Endodermal cell (in vitro differentiated cells): ENCODE results near the gene PAQR9. TPM values are rescaled to one million over a fixed set of nuclear protein-coding genes. Genes with fewer than 3 reads are reported as not detected.

ENCODE experiments used
- DNase-seq: peaks from one replicate; pipeline ENCODE4 v3.0.0-alpha.2; 2017
- H3K27ac ChIP-seq: 2 replicates; pipeline ENCODE4 v1.5.1; 2013; ENCODE audit warnings: mild to moderate bottlenecking, low read depth, low read length, moderate library complexity
- H3K27me3 ChIP-seq: 2 replicates; pipeline ENCODE4 v1.6.1; 2013; ENCODE audit warnings: mild to moderate bottlenecking, low read length, moderate library complexity; ENCODE audit not compliant: insufficient read depth, control insufficient read depth, poor library complexity, severe bottlenecking
- H3K36me3 ChIP-seq: 2 replicates; pipeline ENCODE4 v1.7.0; 2013; ENCODE audit warnings: mild to moderate bottlenecking, low read length, moderate library complexity; ENCODE audit not compliant: control insufficient read depth, insufficient read depth
- H3K4me1 ChIP-seq: one replicate; pipeline ENCODE4 v1.7.0; 2013; ENCODE audit warnings: low read length; ENCODE audit not compliant: control insufficient read depth, insufficient read depth
- H3K4me3 ChIP-seq: 2 replicates; pipeline ENCODE4 v1.5.1; 2013; ENCODE audit warnings: mild to moderate bottlenecking, low read length, moderate library complexity
- H3K9ac ChIP-seq: 2 replicates; pipeline ENCODE4 v1.6.1; 2013; ENCODE audit warnings: mild to moderate bottlenecking, low read length, moderate library complexity; ENCODE audit not compliant: poor library complexity, severe bottlenecking; ENCODE audit errors: extremely low read depth
- H3K9me3 ChIP-seq: 2 replicates; pipeline ENCODE4 v1.6.1; 2013; ENCODE audit warnings: mild to moderate bottlenecking, low read length, moderate library complexity; ENCODE audit not compliant: control insufficient read depth
- H3K27ac Mint-ChIP-seq: 2 replicates; pipeline ENCODE4 v1.8.0; 2020; ENCODE audit warnings: mixed read lengths
- H3K27me3 Mint-ChIP-seq: 2 replicates; pipeline ENCODE4 v1.8.0; 2021; ENCODE audit warnings: mild to moderate bottlenecking, mixed read lengths; ENCODE audit not compliant: insufficient read depth
- H3K36me3 Mint-ChIP-seq: 2 replicates; pipeline ENCODE4 v1.8.0; 2020; ENCODE audit warnings: low read depth, mixed read lengths
- H3K4me1 Mint-ChIP-seq: 2 replicates; pipeline ENCODE4 v1.8.0; 2020; ENCODE audit warnings: mixed read lengths
- H3K4me3 Mint-ChIP-seq: 2 replicates; pipeline ENCODE4 v1.8.0; 2020; ENCODE audit warnings: mild to moderate bottlenecking, moderate library complexity, mixed read lengths
- H3K9me3 Mint-ChIP-seq: 2 replicates; pipeline ENCODE4 v1.8.0; 2020; ENCODE audit warnings: mild to moderate bottlenecking, mixed read lengths
- WGBS, 2 experiments: methylation state at CpG; one replicate each; pipeline versions ENCODE4 v1.1.5 to v1.1.7; 2013; ENCODE audit warnings: missing lambda C conversion rate in 2 of 2, mixed read lengths in 1 of 2; ENCODE audit not compliant: insufficient coverage in 1 of 2, insufficient read length in 1 of 2; 5-methylcytosine and 5-hydroxymethylcytosine counted together
- total RNA-seq, 2 donors: library from RNA; stranded (reverse); fragmentation: NEBNext Ultra II Directional in 1 of 2; extraction: Animal tissue kit (Norgen Biotek cat#: 25700) in 1 of 2; gene quantifications; 2 replicates in 1 of 2; 3 replicates in 1 of 2; pipeline ENCODE4 v1.2.1, GENCODE V29; 2021
- TF ChIP-seq, protein P1 (sequence below): fragments of 200-600 bp; sonication (generic); conservative IDR thresholded peaks from 2 replicates; pipeline ENCODE4 v1.5.0; 2021; ENCODE audit warnings: antibody characterized with exemption, mild to moderate bottlenecking

Gene PAQR9
- total RNA-seq, 2 donors from 2014 or later: 4.2 to 11.1 TPM

DNA sequence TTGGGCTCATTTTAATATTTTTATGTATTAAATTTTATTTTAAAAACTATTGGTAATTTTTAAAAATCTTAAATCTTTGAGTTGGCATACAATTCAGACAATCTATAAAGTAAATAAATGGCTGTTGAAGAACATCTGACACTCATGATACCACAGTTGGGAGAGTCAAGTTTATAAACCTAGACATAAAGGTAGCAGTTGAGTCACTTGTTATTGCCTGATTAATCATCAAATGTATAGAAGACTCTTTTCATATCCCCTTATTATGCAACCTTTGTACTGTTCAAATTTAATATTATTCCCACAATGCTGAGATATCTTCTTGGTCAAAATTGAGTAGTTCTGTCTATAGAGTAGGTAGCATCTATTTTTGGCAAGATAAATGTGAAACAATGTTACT, 19.6 kb downstream of the PAQR9 start:
- no peak overlapping the region for H3K4me3 ChIP-seq
- H3K27ac ChIP-seq: no peak overlapping the region
- peaks cover 11% of the 10 kb centered on the region for H3K27me3 ChIP-seq
- peaks cover 10% of the 10 kb centered on the region for H3K4me1 ChIP-seq
- H3K9ac ChIP-seq: no peak overlapping the region
- Mint-ChIP-seq H3K4me1 (peaks cover 32% of the 10 kb centered on the region), H3K36me3 (no peaks in the 10 kb centered on the region), H3K27ac (no peak overlapping the region), H3K27me3 (peaks cover 72% of the 10 kb centered on the region), H3K9me3 (peaks cover 11% of the 10 kb centered on the region), H3K4me3 (no peak overlapping the region)
- no peaks in the 10 kb centered on the region for H3K36me3 ChIP-seq
- H3K9me3 ChIP-seq: peaks cover 5% of the 10 kb centered on the region
- no peak for DNase-seq
- TF ChIP-seq, protein P1, sequence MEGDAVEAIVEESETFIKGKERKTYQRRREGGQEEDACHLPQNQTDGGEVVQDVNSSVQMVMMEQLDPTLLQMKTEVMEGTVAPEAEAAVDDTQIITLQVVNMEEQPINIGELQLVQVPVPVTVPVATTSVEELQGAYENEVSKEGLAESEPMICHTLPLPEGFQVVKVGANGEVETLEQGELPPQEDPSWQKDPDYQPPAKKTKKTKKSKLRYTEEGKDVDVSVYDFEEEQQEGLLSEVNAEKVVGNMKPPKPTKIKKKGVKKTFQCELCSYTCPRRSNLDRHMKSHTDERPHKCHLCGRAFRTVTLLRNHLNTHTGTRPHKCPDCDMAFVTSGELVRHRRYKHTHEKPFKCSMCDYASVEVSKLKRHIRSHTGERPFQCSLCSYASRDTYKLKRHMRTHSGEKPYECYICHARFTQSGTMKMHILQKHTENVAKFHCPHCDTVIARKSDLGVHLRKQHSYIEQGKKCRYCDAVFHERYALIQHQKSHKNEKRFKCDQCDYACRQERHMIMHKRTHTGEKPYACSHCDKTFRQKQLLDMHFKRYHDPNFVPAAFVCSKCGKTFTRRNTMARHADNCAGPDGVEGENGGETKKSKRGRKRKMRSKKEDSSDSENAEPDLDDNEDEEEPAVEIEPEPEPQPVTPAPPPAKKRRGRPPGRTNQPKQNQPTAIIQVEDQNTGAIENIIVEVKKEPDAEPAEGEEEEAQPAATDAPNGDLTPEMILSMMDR: no peak

- DNase-seq: no peak
- no peak overlapping the region for H3K9ac ChIP-seq
- H3K36me3 ChIP-seq: no peaks in the 10 kb centered on the region
- H3K4me3 ChIP-seq: no peak overlapping the region
- TF ChIP-seq, protein P1: no peak
- H3K36me3 Mint-ChIP-seq: no peaks in the 10 kb centered on the region
- 93 to 100% methylated on average over 1 of the region's 1 CpG for WGBS, 2 experiments
- peaks cover 11% of the 10 kb centered on the region for H3K9me3 Mint-ChIP-seq
- H3K4me3 Mint-ChIP-seq: no peak overlapping the region
- peaks cover 5% of the 10 kb centered on the region for H3K9me3 ChIP-seq
- peaks cover 67% of the 10 kb centered on the region for H3K27me3 Mint-ChIP-seq
- no peak overlapping the region for H3K27ac Mint-ChIP-seq
- H3K27ac ChIP-seq: no peak overlapping the region
- peaks cover 12% of the 10 kb centered on the region for H3K4me1 ChIP-seq
- peaks cover 35% of the 10 kb centered on the region for H3K4me1 Mint-ChIP-seq
- peaks cover 11% of the 10 kb centered on the region for H3K27me3 ChIP-seq
Observed at GRCh38 chr3:142943349-142943748, 20.1 kb downstream of the PAQR9 start.

DNA sequence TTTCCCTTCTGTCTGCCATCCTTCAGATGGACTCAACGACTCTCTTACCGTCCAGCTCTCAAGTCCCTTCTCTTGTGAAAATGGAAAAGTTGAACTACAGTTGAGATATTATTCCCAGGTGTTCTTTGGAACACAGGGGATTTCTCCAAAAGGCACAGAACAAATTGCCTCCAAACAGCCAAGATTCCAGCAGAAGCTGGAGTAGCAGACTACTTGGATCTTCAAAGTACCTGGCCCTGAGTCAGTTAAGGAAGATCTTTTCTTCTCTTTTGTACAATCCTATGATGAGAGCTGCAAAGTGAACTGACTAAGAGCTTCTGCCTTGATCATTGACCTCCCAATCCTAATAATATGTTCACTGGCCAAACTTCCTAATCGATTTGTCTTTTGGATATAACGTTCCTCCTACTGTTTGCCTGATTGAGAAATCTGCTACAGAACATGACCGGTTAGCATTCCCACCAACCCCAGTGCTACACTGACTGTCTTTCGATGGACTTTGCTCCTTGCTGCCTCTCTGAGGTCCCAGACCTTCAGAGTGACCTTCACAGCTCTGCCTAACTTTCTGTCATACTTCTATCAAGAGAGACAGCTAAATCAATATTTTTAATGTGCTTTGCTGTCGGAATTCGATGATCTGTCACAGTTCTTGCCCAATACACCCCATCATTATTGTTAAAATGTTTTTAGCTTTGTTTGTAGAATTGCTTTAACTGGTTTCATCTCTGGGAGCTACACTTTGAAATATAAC, 21.9 kb downstream of the PAQR9 start:
- peaks cover 11% of the 10 kb centered on the region for H3K27me3 ChIP-seq
- H3K9me3 ChIP-seq: peaks cover 5% of the 10 kb centered on the region
- H3K27ac ChIP-seq: no peak overlapping the region
- H3K36me3 ChIP-seq: no peaks in the 10 kb centered on the region
- no peak for DNase-seq
- peaks cover 11% of the 10 kb centered on the region for H3K9me3 Mint-ChIP-seq
- H3K27me3 Mint-ChIP-seq: peaks cover 51% of the 10 kb centered on the region
- TF ChIP-seq, protein P1: no peak
- H3K36me3 Mint-ChIP-seq: no peaks in the 10 kb centered on the region
- no peak overlapping the region for H3K4me3 ChIP-seq
- H3K9ac ChIP-seq: no peak overlapping the region
- peaks cover 12% of the 10 kb centered on the region for H3K4me1 ChIP-seq
- H3K4me3 Mint-ChIP-seq: no peak overlapping the region
- H3K27ac Mint-ChIP-seq: no peak overlapping the region
- H3K4me1 Mint-ChIP-seq: peaks cover 33% of the 10 kb centered on the region
- WGBS, 2 experiments: 89 to 97% methylated on average over 4 to 8 of the region's 8 CpGs
